H4 (cell line): ENCODE measurements around the gene KCNIP3. TPM values are rescaled to one million over a fixed set of nuclear protein-coding genes. Genes with fewer than 3 reads are reported as not detected.

Experiments used
- DNase-seq: peaks from one replicate; pipeline ENCODE4 v3.0.0-alpha.2; 2015; ENCODE audit warnings: low spot score
- total RNA-seq: library from RNA; depleted of rRNA; stranded (reverse); fragments of >200 nt; shearing (Covaris generic); gene quantifications from 2 replicates; pipeline ENCODE4 v1.2.3, GENCODE V29; 2014

Gene KCNIP3
- total RNA-seq, 1 experiment from 2014 or later: 4.3 TPM

DNA sequence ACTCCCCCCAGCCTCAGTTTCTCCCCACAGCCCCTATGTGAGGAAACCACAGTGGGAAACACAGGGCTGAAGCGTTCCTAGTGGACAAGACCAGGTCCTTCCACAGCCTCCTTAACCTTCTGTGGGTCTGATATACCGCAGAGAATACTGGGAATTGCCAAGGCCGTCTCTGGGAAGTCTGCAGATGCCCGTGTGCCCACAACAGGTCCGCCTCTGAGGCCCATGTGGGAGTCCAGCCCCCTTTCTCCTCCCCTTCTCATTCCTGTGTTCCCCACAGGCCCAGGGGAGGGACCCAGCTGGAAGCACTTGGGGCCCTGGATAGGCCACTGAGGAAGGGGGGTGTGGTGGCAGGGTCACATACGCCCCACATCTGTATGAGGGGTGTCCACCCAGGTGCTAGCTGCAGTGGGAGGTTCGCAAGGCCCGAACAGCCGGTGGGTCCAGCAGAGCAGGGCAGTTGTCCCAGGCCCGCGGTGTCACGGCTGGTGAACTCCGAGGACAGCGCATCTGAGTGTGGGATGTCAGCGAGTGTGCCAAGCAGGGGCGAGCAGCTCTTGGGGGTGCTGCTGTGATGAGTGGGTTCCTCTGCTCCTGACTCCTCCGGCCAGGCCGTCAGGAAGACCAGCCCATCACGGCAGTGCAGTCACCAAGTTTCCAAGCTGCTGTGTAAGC lies 2.4 kb upstream of the KCNIP3 start:
- DNase-seq: no peak

GRCh38 chr2:95295376-95295775 lies 1.8 kb upstream of the KCNIP3 start:
- DNase-seq: no peak

- no peak for DNase-seq
Measured at GRCh38 chr2:95296011-95296410, 1.1 kb upstream of the KCNIP3 start.

- no peak for DNase-seq
Measured at GRCh38 chr2:95297639-95298395, 670 bp downstream of the KCNIP3 start.

DNA sequence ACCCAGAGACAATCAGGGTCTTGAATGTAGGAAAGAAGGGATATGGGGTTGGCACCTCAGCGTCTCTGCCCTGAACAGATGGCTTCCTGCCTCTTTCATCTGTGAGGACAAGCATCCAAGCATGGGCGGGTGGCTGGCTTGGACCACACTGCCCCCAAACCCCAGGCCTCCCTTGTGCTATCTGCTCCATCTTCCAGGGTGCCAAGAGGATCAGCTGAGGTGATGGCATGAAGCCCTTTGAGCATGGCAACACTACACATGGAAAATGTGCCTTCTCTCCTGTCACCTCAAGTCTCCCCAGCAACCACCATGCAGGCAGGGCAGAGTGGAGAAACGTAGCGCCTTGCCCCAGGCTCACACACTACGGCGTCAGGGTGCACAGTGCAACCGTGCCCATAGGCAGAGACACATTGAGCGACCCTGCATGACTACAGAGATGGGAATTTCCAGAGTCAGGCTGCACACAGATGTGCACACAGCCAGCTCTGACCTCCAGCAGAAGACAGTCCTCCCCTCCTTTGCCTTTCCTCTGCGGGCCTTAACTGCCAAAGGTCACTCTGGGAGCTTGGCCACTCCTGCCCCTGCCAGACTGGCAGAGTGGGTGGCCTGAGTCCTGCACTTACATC lies 1.5 kb downstream of the KCNIP3 start:
- DNase-seq: no peak

DNA sequence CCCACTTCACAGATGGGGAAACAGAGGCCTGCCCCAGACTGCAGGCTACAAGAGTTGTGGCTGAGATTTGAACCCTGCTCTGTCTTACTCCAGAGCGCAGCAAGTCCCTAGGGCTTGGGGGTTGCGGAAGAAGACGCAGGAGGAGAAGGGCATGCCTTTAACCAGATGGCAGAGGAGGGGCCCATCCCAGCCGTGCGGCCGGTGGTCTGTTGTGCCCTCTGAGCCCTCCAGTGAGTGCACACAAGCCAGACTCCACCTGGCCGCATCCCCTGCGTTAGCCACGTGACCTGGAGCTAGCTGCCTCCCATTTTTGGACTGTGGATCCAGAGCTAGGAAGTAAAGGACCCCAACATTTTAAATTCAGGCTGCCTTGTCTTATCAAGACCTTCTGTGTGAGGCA lies 2.8 kb downstream of the KCNIP3 start:
- DNase-seq: no peak

- DNase-seq: no peak
Measured at GRCh38 chr2:95300450-95300849, 3.3 kb downstream of the KCNIP3 start.

DNA sequence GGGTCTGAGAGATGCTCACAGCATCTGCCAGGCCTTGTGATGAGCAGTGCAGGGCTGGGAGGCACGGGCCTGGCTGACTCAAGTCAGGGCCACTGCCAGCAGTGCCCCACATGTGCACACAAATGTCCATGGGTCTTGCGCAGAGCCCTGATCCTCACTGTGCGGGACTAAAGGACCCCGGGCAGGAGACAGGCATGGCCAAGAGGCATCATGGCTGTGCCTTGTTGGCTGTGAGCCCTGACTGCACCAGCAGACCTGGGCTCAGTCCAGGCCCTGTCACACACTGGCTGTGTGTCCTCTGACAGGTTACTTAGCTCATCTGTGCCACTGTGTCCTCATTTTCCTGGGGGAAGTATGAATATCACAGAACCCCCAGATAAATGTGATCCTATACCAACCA lies 4.0 kb downstream of the KCNIP3 start:
- DNase-seq: no peak

DNA sequence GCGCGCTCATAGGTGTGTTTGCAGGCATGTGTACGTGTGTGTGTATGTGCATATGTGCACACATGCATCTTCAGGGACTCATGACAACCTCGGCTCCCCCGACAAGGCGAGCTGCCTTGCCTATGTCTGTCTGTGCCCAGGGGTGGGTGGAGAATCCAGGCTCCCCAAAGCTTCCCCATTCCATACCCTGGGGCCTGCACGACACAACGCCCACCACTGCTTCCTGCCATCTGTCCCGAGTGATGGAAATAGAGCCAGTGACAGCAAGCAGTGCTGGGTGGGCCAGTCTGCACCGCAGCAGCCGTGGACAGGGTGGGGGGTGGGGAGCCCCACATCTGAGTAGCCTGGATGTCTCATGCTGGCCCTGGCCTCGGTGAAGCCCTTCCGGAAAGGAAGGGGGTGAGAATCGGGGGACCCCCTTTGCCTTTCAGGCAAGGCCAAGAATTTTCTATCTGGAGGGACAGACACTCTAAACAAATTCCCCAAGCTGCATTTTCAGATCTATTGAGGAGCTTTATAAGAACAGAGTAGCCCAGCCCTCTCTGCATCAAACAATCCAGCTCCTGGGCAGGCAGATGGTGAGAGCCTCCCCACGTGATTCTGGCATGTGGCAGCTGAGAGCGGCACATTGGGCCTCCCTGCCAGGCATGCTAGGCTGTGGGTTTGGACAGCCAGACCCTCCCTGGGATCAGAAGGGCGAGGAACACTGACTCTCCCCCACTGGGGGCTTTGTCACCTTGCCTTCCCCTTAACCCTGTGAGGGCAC lies 4.9 kb downstream of the KCNIP3 start:
- DNase-seq: no peak

GRCh38 chr2:95303191-95303919 lies 6.2 kb downstream of the KCNIP3 start:
- DNase-seq: no peak

DNA sequence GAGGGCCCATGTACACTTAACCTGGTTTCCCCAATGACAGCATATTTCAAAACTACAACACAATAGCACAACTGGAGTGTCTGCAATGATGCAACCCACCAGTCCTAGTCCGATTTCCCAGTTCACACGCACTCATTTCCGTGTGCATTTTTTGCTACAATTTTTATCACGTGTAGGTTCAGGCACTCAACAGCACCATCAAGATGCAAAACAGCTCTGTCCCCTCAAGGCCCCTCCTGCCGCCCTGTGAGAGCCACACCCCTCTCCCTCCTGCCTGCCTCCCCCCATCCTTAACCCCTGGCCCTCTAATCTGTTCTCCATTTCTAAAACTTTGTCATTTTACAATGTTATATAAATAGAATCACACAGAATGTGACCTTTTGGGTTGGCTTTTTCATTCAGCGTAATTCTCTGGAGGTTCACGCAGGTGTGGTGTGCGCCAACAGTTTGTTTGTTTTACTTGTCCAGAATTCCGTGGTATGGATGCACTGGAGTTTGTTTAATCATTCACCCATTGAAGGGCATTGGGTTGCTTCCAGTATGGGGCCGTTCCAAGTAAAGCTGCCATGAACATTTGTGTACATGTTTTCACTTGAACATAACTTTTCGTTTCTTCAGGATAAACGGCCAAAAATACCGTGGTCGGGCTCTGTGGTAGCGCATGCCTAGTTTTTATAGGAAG lies 8.4 kb downstream of the KCNIP3 start:
- DNase-seq: peak; percentile 50

GRCh38 chr2:95306336-95306895 lies 9.3 kb downstream of the KCNIP3 start:
- no peak for DNase-seq

DNA sequence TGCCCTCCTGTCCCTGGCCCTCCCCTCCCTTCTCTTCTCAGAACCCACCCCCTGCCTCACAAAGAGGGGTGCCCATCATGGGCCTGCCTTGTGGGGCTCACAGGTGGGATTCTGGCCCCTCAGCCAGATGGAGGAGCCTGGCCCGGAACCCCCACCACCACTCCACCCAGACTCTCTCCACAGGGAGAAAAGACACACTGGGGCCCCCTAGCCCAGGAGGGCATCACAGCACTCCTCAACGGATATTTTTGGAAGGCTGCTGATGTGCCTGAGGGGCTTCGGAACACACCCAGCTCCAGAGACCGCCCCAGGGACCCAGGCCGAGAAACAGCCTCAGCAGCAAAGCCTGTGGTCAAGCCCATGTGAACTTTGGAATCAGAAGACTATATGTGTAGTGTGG lies 9.9 kb downstream of the KCNIP3 start:
- no peak for DNase-seq

- no peak for DNase-seq
Measured at GRCh38 chr2:95307878-95308277, 10.7 kb downstream of the KCNIP3 start.

DNA sequence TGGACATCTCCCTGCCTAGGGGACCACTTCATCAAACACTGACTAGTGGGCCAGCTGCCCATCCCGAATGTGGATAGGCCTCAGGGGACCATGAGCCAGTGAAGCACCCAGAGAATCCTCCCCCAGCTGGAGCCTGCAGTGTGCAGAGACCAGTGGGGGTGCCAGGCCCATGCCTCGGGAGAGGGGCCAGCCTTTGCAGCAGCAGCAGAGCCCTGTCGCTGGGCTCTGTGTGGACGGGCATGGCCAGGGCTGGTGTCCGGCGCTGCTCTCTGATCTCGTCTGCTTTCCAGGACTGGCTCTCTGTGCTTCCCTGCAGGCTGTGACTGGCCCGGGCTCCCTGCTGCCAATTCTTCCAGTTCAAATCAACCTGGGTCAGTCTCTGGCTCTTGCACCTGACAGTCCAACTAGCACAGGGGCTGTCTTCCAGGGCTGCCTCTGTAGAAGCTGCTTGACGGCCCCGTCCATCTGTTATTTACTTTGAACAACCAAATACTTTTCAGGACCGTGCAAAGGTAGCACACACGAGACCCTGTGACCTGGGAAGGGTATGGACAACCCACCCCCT lies 11.4 kb downstream of the KCNIP3 start:
- DNase-seq: no peak

DNA sequence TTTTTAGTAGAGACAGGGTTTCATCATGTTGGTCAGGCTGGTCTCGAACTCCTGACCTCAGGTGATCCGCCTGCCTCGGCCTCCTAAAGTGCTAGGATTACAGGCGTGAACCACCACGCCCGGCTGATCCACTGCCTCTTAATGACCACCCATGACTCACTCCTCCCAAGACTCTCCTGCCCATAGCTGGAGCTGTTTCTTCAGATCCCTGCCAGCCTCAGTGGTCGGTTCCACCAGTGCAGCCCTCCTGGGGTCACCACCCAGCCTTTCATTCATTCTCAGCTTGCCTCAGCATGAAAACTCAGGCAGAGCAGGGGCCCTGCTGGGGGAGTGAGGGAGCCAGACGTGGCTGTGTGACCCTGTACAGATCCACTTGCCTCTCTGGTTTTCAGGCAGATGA lies 12.5 kb downstream of the KCNIP3 start:
- no peak for DNase-seq

GRCh38 chr2:95310216-95310615 lies 13.1 kb downstream of the KCNIP3 start:
- no peak for DNase-seq

- no peak for DNase-seq
Measured at GRCh38 chr2:95310651-95311050, 13.5 kb downstream of the KCNIP3 start.

DNA sequence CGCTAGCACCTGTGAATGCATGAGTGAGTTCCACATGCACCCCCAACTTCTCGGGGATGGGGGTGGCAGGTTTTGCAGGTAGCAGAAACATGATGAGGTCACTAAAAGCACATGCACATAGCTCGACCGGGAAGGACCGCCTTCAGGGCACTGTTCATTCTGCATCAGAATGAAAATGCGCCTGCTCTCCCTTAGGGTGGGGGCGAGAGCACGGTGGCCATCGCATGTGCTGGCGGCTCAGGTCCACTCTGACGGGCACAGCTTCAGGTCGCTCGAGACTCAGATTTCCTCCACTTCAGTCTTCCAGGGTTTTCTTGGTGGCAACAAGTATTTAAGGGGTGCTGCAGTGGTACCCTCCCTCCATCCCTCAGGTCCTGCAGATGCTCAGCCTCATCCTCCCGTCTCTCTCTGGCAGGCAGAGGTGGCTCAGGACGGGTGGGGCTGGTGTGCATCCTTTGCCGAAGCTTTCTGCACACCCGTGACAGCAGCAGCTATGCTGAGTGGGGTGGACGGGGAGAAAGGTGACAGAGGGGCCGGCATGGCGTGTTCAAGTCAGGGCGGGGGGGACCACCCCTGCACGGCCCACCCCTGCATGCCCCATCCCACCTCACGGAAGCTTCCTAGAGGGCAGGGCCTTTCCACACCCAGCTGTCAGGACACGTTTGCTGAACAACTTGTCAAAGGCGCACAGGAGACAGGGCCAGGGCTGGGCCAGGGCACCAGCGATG lies 14.8 kb downstream of the KCNIP3 start:
- DNase-seq: no peak
